Activated effector memory CD4-positive, alpha-beta T cell treated with Interleukin-2 at 50 U/mL for 16 hours (primary cell): ENCODE measurements around the gene RALA.

Experiments used
- DNase-seq: peaks from one replicate; pipeline ENCODE4 v3.0.0-alpha.2; 2020

RALA gene, protein sequence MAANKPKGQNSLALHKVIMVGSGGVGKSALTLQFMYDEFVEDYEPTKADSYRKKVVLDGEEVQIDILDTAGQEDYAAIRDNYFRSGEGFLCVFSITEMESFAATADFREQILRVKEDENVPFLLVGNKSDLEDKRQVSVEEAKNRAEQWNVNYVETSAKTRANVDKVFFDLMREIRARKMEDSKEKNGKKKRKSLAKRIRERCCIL

GRCh38 chr7:39623047-39623731, at the start of gene RALA:
Gene RALA, plus strand, starts transcription at chr7:39623572. Its CDS starts 63,096 bp downstream, at chr7:39686668.
- DNase-seq = peak; percentile 85

DNA sequence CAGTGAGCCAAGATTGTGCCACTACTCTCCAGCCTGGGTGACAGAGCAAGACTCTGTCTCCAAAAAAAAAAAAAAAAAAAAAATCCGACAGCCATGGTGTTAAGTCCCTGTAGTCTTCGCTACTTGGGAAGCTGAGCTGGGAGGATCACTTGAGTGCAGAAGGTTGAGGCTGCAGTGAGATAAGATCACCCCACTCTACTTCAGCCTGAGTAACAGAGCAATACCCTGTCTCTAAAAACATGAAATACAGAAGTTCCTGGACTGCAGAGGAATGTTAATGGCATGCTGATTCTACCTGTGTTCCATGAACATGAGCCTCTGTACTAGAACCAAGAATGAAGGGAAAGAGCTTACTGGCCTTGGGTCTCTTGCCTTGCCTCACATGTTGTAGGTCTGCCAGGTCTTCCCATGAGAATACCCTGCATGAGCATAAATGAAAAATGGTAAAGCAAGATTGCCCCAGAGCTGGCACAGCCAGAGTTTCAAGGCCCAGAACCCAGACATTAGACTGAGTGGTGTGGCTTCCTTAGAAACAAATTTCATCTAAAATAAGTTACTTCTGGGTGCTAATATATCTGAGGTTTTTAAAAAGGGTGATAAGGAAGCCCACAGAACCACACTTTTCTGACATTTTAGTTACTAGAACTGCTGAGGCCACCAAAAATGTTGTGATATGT, 48.6 kb upstream of the RALA start:
- DNase-seq = no peak

DNA sequence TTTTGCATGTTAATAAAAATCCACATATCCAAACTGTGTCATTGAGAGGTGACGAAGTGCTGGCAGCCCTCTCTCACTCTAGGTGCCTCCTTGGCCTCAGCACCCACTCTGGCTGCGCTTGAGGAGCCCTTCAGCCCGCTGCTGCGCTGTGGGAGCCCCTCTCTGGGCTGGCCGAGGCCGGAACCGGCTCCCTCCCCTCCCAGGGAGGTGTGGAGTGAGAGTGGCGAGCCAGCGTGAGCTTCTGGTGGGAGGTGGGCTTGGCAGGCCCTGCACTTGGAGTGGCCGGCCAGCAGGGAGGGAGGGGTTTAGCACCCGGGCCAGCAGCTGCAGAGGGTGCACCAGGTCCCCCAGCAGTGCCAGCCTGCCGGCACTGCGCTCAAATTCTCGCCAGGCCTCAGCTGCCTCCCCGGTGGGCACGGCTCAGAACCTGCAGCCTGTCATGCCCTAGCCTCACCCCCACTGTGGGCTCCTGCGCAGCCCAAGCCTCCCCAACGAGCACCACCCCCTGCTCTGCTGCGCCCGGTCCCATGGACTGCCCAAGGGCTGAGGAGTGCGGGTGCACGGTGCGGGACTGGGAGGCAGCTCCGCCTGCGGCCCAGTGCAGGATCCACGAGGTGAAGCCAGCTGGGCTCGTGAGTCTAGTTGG, 46.0 kb upstream of the RALA start:
- no peak for DNase-seq

GRCh38 chr7:39580149-39580874, 43.1 kb upstream of the RALA start:
- DNase-seq = peak; percentile 58

GRCh38 chr7:39582536-39582935, 40.8 kb upstream of the RALA start:
- DNase-seq = no peak

DNA sequence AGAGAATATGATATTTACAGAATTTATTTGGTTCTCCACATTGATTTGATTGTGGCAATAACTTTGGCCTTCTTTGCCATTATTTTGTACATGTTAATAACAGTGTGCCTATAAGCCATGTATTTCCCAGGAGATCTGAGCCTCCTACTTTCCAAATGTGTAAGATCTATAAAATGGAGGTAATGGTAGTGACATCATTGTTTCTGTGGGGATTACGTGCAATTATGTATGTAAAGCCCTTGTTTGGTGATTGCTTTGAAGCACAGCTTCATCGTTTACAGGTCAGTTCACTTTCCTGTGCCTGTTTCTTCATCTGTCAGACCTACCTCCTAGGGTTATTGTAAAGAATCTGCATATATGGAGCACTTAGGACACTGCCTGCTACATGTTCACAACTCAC, 39.8 kb upstream of the RALA start:
- no peak for DNase-seq

DNA sequence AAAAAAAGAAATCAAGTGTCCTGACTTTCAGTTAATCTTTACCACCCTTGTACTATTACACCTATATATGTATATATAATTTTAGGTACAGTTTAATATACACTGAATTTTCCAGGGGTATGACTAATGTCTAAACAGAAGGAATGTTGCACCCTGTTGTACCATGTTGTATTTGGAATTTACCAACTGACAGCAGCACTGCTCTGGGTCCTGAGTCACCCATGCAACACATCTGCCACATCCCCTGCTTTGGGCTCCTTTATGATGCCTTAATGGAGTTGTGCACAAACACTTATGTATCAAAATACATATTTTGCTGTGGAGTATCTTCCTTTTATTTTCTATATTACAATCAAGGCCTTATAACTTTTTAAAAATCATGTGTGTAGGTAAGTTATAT, 36.0 kb upstream of the RALA start:
- no peak for DNase-seq

- DNase-seq = no peak
Measured at GRCh38 chr7:39588416-39588815, 35.0 kb upstream of the RALA start.

- peak; percentile 34 for DNase-seq
Measured at GRCh38 chr7:39589323-39590111, 33.9 kb upstream of the RALA start.

DNA sequence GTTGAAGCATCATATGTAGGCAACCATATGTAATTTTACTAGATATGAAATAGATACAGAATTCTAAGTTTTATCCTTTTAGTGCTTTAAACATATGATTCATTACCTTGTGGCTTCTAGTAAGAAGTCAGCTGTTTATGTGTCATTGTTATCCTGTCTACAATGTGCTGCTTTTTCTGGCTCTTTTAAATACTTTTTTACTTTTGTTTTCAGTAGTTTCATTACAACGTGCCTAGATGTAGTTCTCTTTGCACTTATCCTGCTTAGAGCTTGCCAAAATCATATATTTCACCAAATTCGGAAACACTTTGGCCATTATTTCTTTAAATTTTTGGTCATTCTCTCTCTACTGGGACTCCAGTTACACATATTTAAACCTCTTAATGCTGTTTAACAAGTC, 30.8 kb upstream of the RALA start:
- no peak for DNase-seq

DNA sequence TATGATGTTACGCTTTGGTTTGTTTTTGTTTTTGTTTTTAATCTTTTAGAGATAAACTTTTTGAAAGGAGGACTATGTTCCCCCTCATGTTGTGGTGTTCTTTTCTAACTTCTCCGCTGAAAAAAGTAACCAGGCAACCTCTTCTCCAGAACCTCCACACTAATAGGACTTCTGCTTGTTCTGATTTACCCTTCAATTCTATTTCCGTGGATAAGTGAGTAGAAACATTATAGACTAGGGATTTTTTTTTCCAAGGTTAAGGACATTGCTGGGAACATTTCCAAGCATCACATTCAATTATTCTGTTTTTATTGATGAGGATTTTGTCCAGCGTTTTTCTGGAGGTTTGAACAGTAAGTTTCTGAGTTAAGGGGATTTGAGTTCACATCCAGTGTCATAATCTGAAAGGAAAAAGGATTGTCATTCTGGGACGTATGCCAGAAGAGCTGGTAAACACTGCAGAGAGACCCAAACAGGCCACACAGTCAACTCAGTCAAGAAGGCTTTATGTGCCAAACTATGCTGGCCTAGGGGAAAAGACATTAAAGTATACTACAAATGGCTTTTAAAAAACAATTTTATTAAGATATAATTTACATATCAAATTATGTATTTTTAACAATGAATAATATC, 28.3 kb upstream of the RALA start:
- DNase-seq = no peak

GRCh38 chr7:39602351-39602750, 21.0 kb upstream of the RALA start:
- DNase-seq = no peak

DNA sequence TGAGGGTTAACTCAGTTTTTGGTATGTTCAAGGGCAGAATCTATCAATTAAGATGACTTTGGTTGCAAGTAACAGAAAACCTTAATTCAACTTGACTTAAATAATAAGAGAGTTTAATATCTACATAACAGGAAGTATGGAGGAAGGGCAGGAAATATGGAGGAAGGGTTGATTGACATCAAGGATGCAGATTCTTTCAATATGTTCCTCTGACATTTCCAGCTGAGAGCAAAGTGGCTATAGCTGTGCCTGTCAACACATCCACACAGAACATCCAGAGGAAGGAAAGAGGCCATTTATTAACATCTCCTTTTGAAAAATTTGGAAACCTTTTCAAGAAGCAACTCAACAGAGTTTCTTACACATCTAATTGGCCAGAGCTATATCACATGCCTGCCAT, 19.4 kb upstream of the RALA start:
- DNase-seq = no peak

GRCh38 chr7:39605087-39605486, 18.3 kb upstream of the RALA start:
- no peak for DNase-seq

- no peak for DNase-seq
Measured at GRCh38 chr7:39606352-39606751, 17.0 kb upstream of the RALA start.

DNA sequence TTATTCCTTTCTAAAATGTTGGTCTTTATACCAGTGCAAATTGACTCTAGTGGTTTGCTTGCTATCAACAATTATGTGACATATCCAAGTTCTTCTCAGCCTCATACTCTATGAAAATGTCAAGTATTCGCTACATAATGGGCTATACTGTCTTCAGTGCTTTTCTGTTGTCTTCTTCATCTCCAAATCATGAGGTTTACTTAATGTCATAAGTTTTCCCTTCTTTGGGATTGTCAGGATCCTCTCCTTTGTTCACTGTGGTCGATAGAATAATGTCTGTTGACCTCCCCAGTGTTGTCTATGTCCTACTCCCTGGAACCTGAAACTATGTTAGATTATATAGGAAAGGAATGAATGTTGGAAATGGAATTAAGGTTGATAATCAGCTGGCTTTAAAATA, 16.4 kb upstream of the RALA start:
- no peak for DNase-seq

GRCh38 chr7:39607865-39608264, 15.5 kb upstream of the RALA start:
- DNase-seq = no peak

- no peak for DNase-seq
Measured at GRCh38 chr7:39608278-39608677, 15.1 kb upstream of the RALA start.

- no peak for DNase-seq
Measured at GRCh38 chr7:39609113-39609934, 14.0 kb upstream of the RALA start.

- no peak for DNase-seq
Measured at GRCh38 chr7:39609935-39610263, 13.5 kb upstream of the RALA start.

- DNase-seq = no peak
Measured at GRCh38 chr7:39613577-39613976, 9.8 kb upstream of the RALA start.
